Middle frontal gyrus (tissue), 1 donor: ENCODE data around the gene HSF5.
A peak's percentile ranks its signal among the peaks of the same experiment; 100 is the strongest.
"Not testable (repeated sequence)": the region's sequence is repeated elsewhere in the genome, so short reads cannot be mapped to it uniquely, and the experiment has no call there.

Experiments used
- DNase-seq: peaks from one replicate; pipeline ENCODE4 v3.0.0-alpha.2; 2015; ENCODE audit warnings: low spot score; ENCODE audit errors: extremely low spot score

Gene HSF5

DNA sequence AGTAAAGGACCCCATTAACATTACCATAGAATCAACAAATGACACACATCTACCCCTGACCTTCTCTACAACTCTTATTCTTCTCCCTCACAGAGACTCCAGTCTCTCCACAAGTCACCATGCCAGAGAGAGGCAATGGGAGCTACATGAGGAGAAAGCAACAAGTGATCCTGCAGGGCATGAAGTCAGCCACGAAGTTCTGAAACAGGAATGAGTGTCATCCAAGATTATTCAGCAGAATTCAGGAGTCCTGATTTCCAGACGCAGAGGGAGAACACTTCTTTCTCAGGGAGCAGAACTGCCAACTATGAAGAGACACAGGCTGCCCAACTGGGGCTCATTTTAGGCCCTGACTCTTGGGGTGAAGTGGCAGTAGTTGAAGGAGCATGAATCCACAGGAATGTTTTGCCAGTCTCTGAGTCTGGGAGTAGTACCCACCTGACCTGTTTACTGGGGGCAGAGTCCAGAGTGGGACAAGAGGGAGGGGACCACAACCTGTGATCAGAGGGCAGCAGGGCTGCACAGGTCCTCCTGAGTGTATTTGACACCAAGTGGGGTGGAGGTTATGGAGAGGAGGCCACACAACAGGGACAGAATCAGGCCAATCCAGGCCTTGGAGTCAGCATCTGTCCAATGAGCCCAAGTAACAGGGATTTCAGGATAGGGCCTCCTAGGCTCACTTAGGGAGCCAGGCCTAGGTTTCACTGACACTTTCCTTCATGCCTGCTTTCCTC is 28.6 kb upstream of the HSF5 start:
- DNase-seq = no peak

DNA sequence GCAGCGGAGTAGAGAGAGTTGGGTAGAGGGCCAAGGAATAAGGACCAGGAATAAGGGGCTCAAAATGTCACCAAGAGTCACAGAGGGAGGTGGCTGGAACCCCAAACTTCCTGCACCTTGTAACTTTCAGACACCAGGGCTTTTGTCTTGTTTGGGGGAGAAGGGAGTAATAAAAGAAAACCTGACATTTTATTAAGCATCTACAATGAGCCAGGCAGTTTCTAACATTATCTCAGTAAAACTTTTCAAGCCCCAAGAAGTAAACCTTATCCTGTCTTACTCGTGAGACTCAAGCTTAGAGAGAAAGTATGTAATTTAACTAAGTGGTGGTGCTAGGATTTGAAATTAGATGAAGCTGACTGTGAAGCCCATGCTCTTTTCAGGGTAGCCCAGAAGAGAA is 27.1 kb upstream of the HSF5 start:
- DNase-seq = no peak

DNA sequence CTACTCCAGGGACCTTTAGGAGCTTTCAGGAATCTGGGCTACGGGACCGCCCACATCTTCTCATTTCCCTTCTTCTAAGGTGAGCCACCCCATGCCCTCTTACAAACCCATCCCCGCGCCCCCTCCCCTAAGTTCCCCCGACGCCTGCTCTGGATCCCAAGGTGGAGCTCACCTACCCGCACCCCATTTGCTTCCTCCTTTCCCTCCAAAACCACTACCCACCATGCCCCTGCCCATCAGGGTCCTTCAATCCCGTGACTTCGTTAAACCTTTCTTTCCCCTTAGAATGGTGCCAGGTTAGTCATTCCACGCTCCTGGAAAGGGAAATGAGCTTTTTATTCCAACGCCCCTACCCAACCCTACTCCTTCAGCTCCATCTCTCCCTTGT is 26.6 kb upstream of the HSF5 start:
- DNase-seq = no peak

DNA sequence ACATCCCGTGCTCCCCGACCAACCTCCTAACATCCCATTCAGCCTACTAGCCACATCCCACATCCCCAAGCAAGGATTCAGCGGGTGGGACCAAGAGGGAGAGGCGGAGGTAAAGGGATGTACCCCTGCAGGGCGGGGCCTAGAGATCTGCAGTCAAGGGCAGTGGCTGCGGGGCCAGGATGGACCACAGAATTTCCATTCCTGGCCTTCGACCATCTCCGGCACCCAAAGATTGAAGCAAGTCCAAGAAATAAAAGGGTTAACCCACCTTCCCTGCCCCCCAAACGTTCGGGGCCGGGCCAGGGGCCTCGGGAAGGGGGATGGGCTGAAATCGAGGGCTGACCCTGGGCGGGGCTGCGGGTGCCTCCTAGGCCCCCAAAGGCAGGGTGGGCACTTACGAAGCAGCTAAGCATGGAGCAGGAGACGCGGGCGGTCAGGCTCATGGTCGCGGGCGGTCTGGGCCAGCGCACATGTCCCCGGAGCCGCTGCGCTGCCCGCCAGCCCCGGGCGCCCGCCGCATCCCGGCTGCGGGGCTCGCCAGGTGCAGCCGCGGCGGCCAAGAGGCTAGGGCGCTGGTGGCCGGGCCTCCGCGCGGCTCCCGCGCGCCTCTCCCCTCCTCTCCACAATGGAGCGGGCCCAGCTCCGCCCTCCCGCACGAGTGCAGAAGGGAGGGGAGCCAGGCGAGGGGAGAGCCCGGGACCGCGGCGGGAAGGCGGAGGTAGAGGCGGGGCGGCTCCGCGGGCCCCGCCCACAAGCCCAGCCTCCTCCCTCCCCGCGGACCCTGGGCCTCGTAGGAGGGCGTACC is 26.0 kb upstream of the HSF5 start, which contains the start of gene MTMR4:
MTMR4 (minus strand) TSS at position 674 of the 805 bp plus-strand sequence; CDS start at position 443, 231 bp downstream.
- peak; percentile 74 for DNase-seq

GRCh38 chr17:58513267-58513964 is 25.2 kb upstream of the HSF5 start:
- no peak for DNase-seq

- DNase-seq = no peak
Measured at GRCh38 chr17:58510075-58510474, 21.9 kb upstream of the HSF5 start.

DNA sequence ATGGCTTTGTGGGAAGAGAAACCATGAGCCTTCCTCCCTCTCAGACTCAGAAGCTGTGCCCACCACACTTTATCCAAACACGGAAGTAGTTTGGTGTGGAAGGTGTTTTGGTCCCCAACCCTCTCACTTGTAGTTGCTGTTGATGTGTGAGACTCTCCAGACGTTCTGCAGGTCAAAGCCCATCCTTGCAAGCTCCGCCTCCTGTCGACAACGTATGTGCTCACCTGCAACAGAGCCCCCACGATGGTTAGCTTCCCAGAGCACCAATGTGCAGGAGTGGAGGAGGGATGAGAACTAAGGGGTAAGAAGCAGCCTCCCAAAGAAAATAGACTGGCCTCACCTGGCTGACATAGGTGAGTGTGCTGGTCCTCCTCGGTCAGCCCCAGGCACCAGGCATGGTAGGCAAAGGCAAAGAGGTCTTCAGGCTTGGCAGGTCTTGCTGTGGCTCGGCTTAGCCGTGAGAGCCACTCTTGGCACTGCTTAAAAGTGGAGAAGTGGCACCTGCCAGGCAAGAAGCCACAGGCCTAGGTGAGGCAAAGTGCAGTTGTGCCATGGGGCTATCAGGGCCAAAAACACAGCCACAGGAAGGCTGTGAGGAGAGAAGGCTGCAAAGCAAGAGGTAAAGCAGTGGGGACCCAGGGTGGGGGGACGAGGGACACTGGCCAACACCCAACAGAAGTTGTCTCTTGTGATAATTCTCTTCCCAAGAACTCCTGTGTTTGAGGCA is 20.3 kb upstream of the HSF5 start:
- no peak for DNase-seq

GRCh38 chr17:58507123-58507634 is 19.0 kb upstream of the HSF5 start:
- no peak for DNase-seq

- no peak for DNase-seq
Measured at GRCh38 chr17:58506354-58507080, 18.3 kb upstream of the HSF5 start.

GRCh38 chr17:58504826-58505351 is 16.7 kb upstream of the HSF5 start:
- no peak for DNase-seq

- no peak for DNase-seq
Measured at GRCh38 chr17:58503866-58504265, 15.7 kb upstream of the HSF5 start.

GRCh38 chr17:58503134-58503533 is 14.9 kb upstream of the HSF5 start:
- not testable (repeated sequence) for DNase-seq

GRCh38 chr17:58501451-58501850 is 13.2 kb upstream of the HSF5 start:
- no peak for DNase-seq

DNA sequence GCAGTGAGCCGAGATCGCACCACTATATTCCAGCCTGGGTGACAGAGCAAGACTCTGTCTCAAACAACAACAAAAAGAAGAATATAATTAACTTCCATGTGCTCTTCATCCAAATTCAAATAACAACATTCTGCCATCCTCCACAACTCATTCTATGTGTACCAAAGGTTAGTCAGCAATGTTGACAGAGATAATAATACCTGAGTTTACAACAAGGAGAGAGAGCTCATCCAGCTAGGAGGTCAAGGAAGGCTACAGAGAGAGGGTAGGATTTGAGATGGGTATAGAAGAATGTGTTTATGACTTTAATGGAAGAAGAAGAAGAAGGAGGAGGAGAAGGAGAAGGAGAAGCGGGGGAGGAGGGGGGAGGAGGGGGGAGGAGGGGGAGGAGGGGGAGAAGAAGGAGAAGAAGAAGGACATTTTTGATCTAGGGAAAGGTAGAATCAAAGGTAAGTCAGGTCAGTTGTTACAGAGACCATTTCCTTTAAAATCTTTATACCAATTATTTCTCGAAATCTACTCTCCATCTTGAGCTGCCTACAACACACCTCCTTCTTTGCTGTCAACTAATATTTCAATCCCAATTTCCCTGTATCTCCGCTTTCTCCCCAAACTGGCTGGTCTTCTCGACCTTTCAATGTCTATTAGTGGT is 10.1 kb upstream of the HSF5 start:
- DNase-seq = no peak

DNA sequence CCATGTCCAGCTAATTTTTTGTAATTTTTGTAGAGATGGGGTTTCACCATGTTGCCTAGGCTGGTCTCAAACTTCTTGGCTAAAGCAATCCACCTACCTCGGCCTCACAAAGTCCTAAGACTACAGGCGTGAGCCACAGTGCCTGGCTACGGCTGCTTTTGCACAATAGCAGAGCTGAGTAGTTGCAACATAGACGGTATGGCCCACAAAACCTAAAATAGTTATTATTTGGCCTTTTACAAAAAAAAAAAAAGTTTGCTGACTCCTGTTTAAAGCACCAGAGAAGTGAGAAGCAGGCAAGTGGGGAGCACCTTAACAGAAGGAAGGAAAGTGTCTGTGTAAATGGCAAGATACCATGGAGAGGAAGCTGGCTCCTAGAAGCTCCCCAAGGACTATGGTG is 5.3 kb upstream of the HSF5 start:
- no peak for DNase-seq

DNA sequence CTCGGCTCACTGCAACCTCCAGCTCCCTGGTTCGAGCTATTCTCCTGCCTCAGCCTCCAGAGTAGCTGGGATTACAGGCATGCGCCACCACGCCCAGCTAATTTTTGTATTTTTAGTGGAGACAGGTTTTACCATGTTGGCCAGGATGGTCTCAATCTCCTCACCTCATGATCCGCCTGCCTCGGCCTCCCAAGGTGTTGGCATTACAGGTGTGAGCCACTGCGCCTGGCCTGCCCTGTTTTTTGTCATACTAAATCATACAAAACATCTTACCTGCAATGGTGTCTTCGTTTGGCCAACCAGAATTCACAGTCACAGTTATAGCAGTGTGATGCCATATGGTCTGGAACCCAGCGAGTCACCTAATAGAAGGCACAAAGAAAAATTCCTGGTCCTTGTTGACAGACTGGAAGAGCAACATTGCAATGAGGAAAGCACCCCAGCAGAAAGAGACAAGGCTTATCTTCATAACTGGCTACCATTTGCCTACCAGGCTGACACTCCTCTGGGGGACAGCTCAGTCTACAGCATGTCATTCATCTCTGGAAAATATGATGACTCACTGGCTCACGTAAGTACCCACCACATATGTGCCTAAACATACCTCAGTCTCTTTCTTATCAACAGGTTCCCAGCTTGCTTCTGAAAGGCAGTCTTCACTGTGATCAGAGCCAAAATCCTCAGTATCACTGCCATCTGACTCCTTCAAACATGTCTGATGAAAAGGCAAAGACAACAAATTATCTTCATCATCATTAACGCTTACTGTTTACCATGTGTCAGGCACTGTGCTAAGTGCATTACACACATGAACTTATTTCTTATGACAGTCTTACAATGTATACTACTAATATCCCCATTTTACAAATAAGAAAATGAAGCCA is 4.3 kb upstream of the HSF5 start:
- no peak for DNase-seq

GRCh38 chr17:58491510-58492045 is 3.4 kb upstream of the HSF5 start:
- no peak for DNase-seq

DNA sequence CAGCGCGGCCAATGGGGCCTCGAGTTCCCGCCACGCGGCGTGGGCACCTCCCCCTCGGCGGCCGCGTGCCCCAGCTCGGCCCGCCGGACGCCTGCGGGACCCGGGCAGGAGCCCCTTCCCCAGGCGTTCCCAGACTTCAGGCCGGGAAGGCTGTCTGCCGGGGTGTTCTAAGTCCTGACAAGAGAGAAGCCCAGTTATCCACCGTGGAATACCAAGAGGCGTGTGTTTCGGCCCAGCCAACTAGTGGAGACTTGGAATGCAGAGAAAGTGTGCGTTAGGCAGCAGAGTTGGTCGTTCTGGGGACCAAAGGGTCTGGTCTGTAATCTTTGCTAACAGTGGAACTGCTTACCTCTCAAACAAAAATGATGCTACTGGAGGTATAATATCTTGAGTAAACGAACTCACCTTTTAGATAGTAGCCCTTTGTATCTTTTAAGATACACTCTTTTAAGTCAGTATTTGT is 251 bp upstream of the HSF5 start:
- no peak for DNase-seq
